Measurements from ENCODE around the gene SPEN.
"Not testable (repeated sequence)": the region's sequence is repeated elsewhere in the genome, so short reads cannot be mapped to it uniquely, and the experiment has no call there.

SPEN gene

GRCh38 chr1:15826810-15827507 lies 20.5 kb upstream of the SPEN start:
- Mint-ChIP-seq H3K27ac (no peak overlapping the region), H3K4me1 (ENCODE audit: low read depth) (peaks cover 29% of the 10 kb centered on the region), H3K36me3 (ENCODE audit: low read depth) (peaks cover 4% of the 10 kb centered on the region), H3K4me3 (no peak overlapping the region), H3K9me3 (no peaks in the 10 kb centered on the region), H3K27me3 (no peaks in the 10 kb centered on the region)

GRCh38 chr1:15827567-15827966 lies 19.9 kb upstream of the SPEN start:
- peaks cover 32% of the 10 kb centered on the region for H3K4me1 Mint-ChIP-seq (ENCODE audit: low read depth)
- not testable (repeated sequence) for H3K27me3 Mint-ChIP-seq; H3K36me3 Mint-ChIP-seq (ENCODE audit: low read depth); H3K4me3 Mint-ChIP-seq; H3K27ac Mint-ChIP-seq; H3K9me3 Mint-ChIP-seq

- H3K27me3 Mint-ChIP-seq; H3K27ac Mint-ChIP-seq; H3K9me3 Mint-ChIP-seq; H3K4me3 Mint-ChIP-seq; H3K36me3 Mint-ChIP-seq (ENCODE audit: low read depth): not testable (repeated sequence)
- peaks cover 38% of the 10 kb centered on the region for H3K4me1 Mint-ChIP-seq (ENCODE audit: low read depth)
These were observed 18.6 kb upstream of the SPEN start for GRCh38 chr1:15828931-15829330.

GRCh38 chr1:15830258-15830657 lies 17.2 kb upstream of the SPEN start:
- no peaks in the 10 kb centered on the region for H3K9me3 Mint-ChIP-seq
- H3K27ac Mint-ChIP-seq: no peak overlapping the region
- H3K36me3 Mint-ChIP-seq (ENCODE audit: low read depth): peaks cover 5% of the 10 kb centered on the region
- H3K4me3 Mint-ChIP-seq: no peak overlapping the region
- no peaks in the 10 kb centered on the region for H3K27me3 Mint-ChIP-seq
- H3K4me1 Mint-ChIP-seq (ENCODE audit: low read depth): peaks cover 40% of the 10 kb centered on the region

- Mint-ChIP-seq H3K27me3 (no peaks in the 10 kb centered on the region), H3K27ac (peak overlapping the region; percentile 98), H3K36me3 (ENCODE audit: low read depth) (peaks cover 5% of the 10 kb centered on the region), H3K9me3 (no peaks in the 10 kb centered on the region), H3K4me3 (peak overlapping the region; percentile 91), H3K4me1 (ENCODE audit: low read depth) (peaks cover 60% of the 10 kb centered on the region)
These were observed 14.3 kb upstream of the SPEN start for GRCh38 chr1:15833069-15833679.

- Mint-ChIP-seq H3K4me1 (ENCODE audit: low read depth) (peaks cover 60% of the 10 kb centered on the region), H3K27me3 (no peaks in the 10 kb centered on the region)
These were observed 13.6 kb upstream of the SPEN start for GRCh38 chr1:15833842-15834405.

GRCh38 chr1:15834406-15835204 lies 12.9 kb upstream of the SPEN start:
- Mint-ChIP-seq H3K36me3 (ENCODE audit: low read depth) (peaks cover 5% of the 10 kb centered on the region), H3K9me3 (no peaks in the 10 kb centered on the region), H3K4me1 (ENCODE audit: low read depth) (peaks cover 60% of the 10 kb centered on the region)

More at GRCh38 chr1:15833842-15834405, 13.6 kb upstream of the SPEN start:
- Mint-ChIP-seq H3K4me3 (peak overlapping the region; percentile 91), H3K27ac (peak overlapping the region; percentile 98), H3K9me3 (no peaks in the 10 kb centered on the region), H3K36me3 (ENCODE audit: low read depth) (peaks cover 5% of the 10 kb centered on the region)

DNA sequence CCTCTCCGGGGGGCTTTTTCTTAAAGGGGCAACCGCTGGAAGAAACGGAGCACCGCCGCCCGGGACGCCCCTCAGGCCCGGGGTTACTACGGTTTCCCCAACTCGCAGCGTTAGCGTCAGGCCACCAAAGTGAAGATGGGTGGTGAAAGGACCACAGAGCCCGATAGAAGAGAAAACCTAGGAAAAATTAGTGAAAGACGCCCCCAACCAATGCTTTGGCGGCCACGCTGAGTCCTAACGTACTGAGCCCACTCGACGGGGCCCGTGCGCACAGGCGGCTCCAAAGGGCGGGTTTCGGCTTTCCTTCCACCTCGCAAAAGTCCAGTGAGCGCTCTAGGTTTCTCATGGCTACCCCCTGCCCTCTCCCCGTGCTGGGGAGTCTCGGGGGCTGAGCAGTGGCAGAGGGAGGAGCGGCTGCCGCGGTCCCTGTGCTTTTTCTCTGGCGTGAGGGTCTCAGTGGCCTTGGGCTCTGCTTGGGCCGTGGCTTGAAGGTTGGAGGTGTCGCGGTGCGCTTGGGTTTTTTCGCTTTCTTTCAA lies 12.2 kb upstream of the SPEN start:
- Mint-ChIP-seq H3K27me3 (no peaks in the 10 kb centered on the region), H3K4me1 (ENCODE audit: low read depth) (peaks cover 53% of the 10 kb centered on the region), H3K27ac (peak overlapping the region; percentile 98), H3K4me3 (peak overlapping the region; percentile 91), H3K9me3 (no peaks in the 10 kb centered on the region), H3K36me3 (ENCODE audit: low read depth) (peaks cover 5% of the 10 kb centered on the region)

More at GRCh38 chr1:15834406-15835204, 12.9 kb upstream of the SPEN start:
- Mint-ChIP-seq H3K4me3 (peak overlapping the region; percentile 91), H3K27ac (peak overlapping the region; percentile 98), H3K27me3 (no peaks in the 10 kb centered on the region)

DNA sequence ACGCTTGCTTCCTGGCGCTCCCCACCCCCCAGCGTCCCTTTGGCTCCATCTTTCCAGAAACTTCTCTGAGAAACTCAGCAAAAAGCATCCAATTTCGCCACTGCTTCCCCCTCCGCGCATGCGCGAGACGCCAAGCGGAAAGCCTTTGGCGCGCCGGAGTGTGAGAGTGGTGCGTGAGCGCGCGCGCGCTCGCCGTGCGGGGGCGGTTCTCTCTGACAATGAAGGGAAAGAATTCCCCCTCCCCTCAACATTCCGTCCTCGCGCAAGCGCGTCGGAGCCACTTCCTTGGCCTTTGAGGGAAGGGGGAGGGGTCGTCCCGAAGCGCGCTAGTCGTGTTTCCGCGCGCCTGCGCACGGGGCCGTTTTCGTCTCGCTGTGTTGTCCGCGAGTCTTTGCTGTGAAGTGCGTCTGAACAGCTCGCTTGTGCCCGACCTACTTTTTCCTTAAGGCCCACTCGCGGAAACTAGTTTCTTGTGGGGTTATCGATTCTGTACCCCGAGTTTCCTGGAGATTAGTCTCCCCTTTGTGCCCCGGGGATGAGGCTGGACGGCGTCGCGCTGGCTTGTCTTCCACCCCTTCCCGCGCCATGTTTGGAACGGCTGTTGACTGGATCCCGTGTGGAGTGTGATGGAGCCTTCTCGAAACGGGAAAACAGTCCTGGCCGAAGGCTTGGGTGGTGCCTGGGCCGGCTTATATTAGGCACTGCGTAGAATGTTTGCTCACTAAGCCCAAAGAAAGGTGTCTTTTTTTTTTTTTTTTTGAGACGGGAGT lies 11.6 kb upstream of the SPEN start:
- Mint-ChIP-seq H3K27ac (peak overlapping the region; percentile 98), H3K4me3 (peak overlapping the region; percentile 91), H3K4me1 (ENCODE audit: low read depth) (peaks cover 46% of the 10 kb centered on the region), H3K9me3 (no peaks in the 10 kb centered on the region), H3K36me3 (ENCODE audit: low read depth) (peaks cover 5% of the 10 kb centered on the region), H3K27me3 (no peaks in the 10 kb centered on the region)

- Mint-ChIP-seq H3K27ac (peak overlapping the region; percentile 98), H3K4me3 (peak overlapping the region; percentile 91), H3K4me1 (ENCODE audit: low read depth) (peaks cover 45% of the 10 kb centered on the region)
- H3K9me3 Mint-ChIP-seq; H3K27me3 Mint-ChIP-seq; H3K36me3 Mint-ChIP-seq (ENCODE audit: low read depth): not testable (repeated sequence)
These were observed 11.1 kb upstream of the SPEN start for GRCh38 chr1:15836511-15836771.

DNA sequence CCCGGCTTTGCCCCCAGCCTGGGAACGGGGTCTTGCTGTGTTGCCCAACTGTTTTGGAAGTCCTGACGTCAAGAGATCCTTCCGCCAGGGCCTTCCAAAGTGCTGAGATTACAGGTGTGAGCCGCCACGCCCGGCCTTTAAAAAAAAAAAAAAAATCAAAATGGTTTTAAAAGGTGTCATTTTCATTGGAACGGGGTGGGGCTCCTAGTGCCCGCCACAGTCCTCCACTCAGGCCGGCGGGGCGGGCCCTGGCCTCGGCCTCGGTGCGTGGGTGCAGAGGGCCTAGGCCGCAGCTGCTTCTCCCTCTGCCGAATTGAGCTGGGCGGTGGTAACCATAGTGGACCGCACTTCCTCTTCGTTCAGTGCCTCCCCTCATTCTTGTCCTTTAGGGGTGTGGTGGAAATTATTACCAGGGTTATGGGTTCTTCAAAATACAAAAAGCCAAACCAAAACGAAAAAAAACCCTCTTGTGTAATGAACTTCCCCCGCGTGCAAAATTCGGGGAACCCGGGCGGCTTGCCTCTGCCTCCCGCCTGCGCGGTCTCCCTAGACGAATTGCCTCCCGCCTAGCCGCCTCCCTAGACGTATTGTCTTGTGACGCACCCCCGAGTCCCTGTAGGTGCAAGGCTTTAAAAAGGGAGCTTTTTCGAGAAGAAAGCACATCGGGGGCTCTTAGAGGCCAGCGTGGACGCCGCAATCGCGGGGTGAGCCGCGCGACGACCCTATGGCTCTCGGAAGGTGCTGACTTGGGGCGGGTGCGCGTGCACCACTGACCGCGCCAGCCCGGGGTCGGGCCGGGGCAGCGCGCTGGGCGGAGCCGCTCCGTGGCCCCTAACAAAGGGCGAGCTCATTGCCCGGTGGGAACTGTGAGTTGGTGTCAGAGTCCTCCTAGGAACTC lies 10.5 kb upstream of the SPEN start:
- H3K27ac Mint-ChIP-seq: peak overlapping the region; percentile 98
- H3K36me3 Mint-ChIP-seq (ENCODE audit: low read depth): peaks cover under 1% of the 10 kb centered on the region
- H3K4me1 Mint-ChIP-seq (ENCODE audit: low read depth): peaks cover 40% of the 10 kb centered on the region
- peak overlapping the region; percentile 91 for H3K4me3 Mint-ChIP-seq
- no peaks in the 10 kb centered on the region for H3K9me3 Mint-ChIP-seq
- H3K27me3 Mint-ChIP-seq: no peaks in the 10 kb centered on the region

DNA sequence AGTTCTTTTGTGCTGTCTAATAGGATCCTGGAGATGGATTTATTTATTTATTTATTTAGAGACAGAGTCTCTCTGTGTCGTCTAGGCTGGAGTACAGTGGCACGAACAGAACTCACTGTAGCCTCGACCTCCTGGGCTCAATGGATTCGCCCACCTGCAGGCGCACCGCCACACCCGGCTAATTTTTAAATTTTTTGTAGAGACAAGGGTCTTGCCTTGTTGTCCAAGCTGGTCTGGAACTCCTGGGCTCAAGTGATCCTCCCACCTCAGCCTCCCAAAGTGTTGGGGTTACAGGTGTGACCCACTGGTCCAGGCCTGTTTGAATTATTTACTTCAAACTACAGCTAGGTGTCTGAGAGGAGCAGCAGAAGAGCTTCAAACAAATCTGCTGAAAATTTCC lies 9.6 kb upstream of the SPEN start:
- Mint-ChIP-seq H3K4me3 (peak overlapping the region; percentile 71), H3K27ac (no peak overlapping the region), H3K27me3 (no peaks in the 10 kb centered on the region), H3K9me3 (no peaks in the 10 kb centered on the region), H3K36me3 (ENCODE audit: low read depth) (no peaks in the 10 kb centered on the region), H3K4me1 (ENCODE audit: low read depth) (peaks cover 34% of the 10 kb centered on the region)

- Mint-ChIP-seq H3K27me3 (no peaks in the 10 kb centered on the region), H3K9me3 (no peaks in the 10 kb centered on the region), H3K4me1 (ENCODE audit: low read depth) (peaks cover 29% of the 10 kb centered on the region), H3K36me3 (ENCODE audit: low read depth) (no peaks in the 10 kb centered on the region), H3K27ac (no peak overlapping the region), H3K4me3 (no peak overlapping the region)
These were observed 8.8 kb upstream of the SPEN start for GRCh38 chr1:15838721-15839120.

All from stimulated activated naive CD8-positive, alpha-beta T cell treated with anti-CD3 and anti-CD28 coated beads, Interleukin-15, Interleukin-2, amounts not matched to agents 100 ng/mL and 50 ng/mL, for 24 hours (primary cell).